ENCODE data around the gene POLE4.

POLE4 gene

GRCh38 chr2:74939919-74940812 lies 18.3 kb upstream of the POLE4 start:
- FAIRE-seq (no peak), DNase-seq (ENCODE audit: insufficient read length, low spot score) (no peak)

- no peak for FAIRE-seq
- no peak for DNase-seq (ENCODE audit: insufficient read length, low spot score)
Observed at GRCh38 chr2:74941284-74941683, 17.2 kb upstream of the POLE4 start.

- FAIRE-seq (no peak), DNase-seq (ENCODE audit: insufficient read length, low spot score) (no peak)
Observed at GRCh38 chr2:74942263-74942662, 16.2 kb upstream of the POLE4 start.

- FAIRE-seq (no peak), DNase-seq (ENCODE audit: insufficient read length, low spot score) (no peak)
Observed at GRCh38 chr2:74944987-74945787, 13.3 kb upstream of the POLE4 start.

- DNase-seq (ENCODE audit: insufficient read length, low spot score) (no peak), FAIRE-seq (no peak)
Observed at GRCh38 chr2:74945788-74946331, 12.6 kb upstream of the POLE4 start.

GRCh38 chr2:74947703-74948102 lies 10.7 kb upstream of the POLE4 start:
- DNase-seq (ENCODE audit: insufficient read length, low spot score) (no peak), FAIRE-seq (no peak)

GRCh38 chr2:74948779-74949178 lies 9.7 kb upstream of the POLE4 start:
- DNase-seq (ENCODE audit: insufficient read length, low spot score) (no peak), FAIRE-seq (no peak)

GRCh38 chr2:74951211-74951754 lies 7.2 kb upstream of the POLE4 start:
- FAIRE-seq (no peak), DNase-seq (ENCODE audit: insufficient read length, low spot score) (no peak)

- FAIRE-seq: no peak
- DNase-seq (ENCODE audit: insufficient read length, low spot score): no peak
Observed at GRCh38 chr2:74952575-74952974, 5.9 kb upstream of the POLE4 start.

- FAIRE-seq: no peak
- DNase-seq (ENCODE audit: insufficient read length, low spot score): no peak
Observed at GRCh38 chr2:74953796-74954499, 4.5 kb upstream of the POLE4 start.

GRCh38 chr2:74954500-74954874 lies 4.0 kb upstream of the POLE4 start:
- FAIRE-seq (no peak), DNase-seq (ENCODE audit: insufficient read length, low spot score) (no peak)

- FAIRE-seq (no peak), DNase-seq (ENCODE audit: insufficient read length, low spot score) (no peak)
Observed at GRCh38 chr2:74957886-74958273, 563 bp upstream of the POLE4 start.

GRCh38 chr2:74959106-74959751 lies 786 bp downstream of the POLE4 start:
- FAIRE-seq: no peak
- DNase-seq (ENCODE audit: insufficient read length, low spot score): no peak

- DNase-seq (ENCODE audit: insufficient read length, low spot score) (no peak), FAIRE-seq (no peak)
Observed at GRCh38 chr2:74966887-74967286, 8.4 kb downstream of the POLE4 start.

- DNase-seq (ENCODE audit: insufficient read length, low spot score) (no peak), FAIRE-seq (no peak)
Observed at GRCh38 chr2:74975016-74975415, 16.6 kb downstream of the POLE4 start.

- FAIRE-seq (no peak), DNase-seq (ENCODE audit: insufficient read length, low spot score) (no peak)
Observed at GRCh38 chr2:74979844-74980243, 21.4 kb downstream of the POLE4 start.

- DNase-seq (ENCODE audit: insufficient read length, low spot score): peak; percentile 29
- peak; percentile 59 for FAIRE-seq
Observed at GRCh38 chr2:74982577-74982976, 24.1 kb downstream of the POLE4 start.

GRCh38 chr2:74983631-74984392 lies 25.4 kb downstream of the POLE4 start:
- FAIRE-seq: no peak
- DNase-seq (ENCODE audit: insufficient read length, low spot score): no peak

- FAIRE-seq: no peak
Observed at GRCh38 chr2:74984947-74985637, 26.6 kb downstream of the POLE4 start.

More at GRCh38 chr2:74984947-74985637, 26.6 kb downstream of the POLE4 start:
- DNase-seq (ENCODE audit: insufficient read length, low spot score): no peak
